Activated B cell treated with CpG ODN at 0.5 μM for 24 hours (primary cell): Measurements from ENCODE around the gene ADH7. TPM values are rescaled to one million over a fixed set of nuclear protein-coding genes. Genes with fewer than 3 reads are reported as not detected.

Experiments
- ATAC-seq: fragments of 200-7000 bp; cut with Tn5 transposase; one replicate; pipeline ENCODE4 v1.10.0; 2021; ENCODE audit warnings: low read depth, mild to moderate bottlenecking, moderate library complexity
- CTCF ChIA-PET: fragments of 350-600 bp; sonication (Branson Sonifier 250); formaldehyde crosslinking; loops from one replicate; lab custom pipeline; 2021; ENCODE audit warnings: antibody characterized with exemption; lab: Charles Lee
- POLR2A ChIA-PET: fragments of 350-600 bp; sonication (Branson Sonifier 250); formaldehyde crosslinking; loops from one replicate; lab custom pipeline; 2021; ENCODE audit warnings: antibody characterized with exemption; lab: Charles Lee
- DNase-seq: peaks from one replicate; pipeline ENCODE4 v3.0.0; 2022
- H3K27ac Mint-ChIP-seq: one replicate; pipeline ENCODE4 v1.8.0; 2020; ENCODE audit warnings: mixed read lengths
- H3K27me3 Mint-ChIP-seq: one replicate; pipeline ENCODE4 v1.8.0; 2021; ENCODE audit warnings: mixed read lengths
- H3K36me3 Mint-ChIP-seq: one replicate; pipeline ENCODE4 v1.8.0; 2021; ENCODE audit warnings: low read depth, mixed read lengths
- H3K4me1 Mint-ChIP-seq: one replicate; pipeline ENCODE4 v1.8.0; 2021; ENCODE audit warnings: mixed read lengths
- H3K4me3 Mint-ChIP-seq: one replicate; pipeline ENCODE4 v1.8.0; 2020; ENCODE audit warnings: mild to moderate bottlenecking, mixed read lengths
- H3K9me3 Mint-ChIP-seq: one replicate; pipeline ENCODE4 v1.8.0; 2020; ENCODE audit warnings: mixed read lengths
- CTCF ChIP-seq: fragments of 200-600 bp; IDR thresholded peaks from one replicate; pipeline ENCODE4 v1.8.0; 2022; ENCODE audit warnings: antibody characterized with exemption, mild to moderate bottlenecking
- intact Hi-C: fragments of 100-400 bp; cut with micrococcal nuclease; formaldehyde crosslinking; loops from one replicate; pipeline ENCODE4 v1.15.1; 2024
- total RNA-seq: library from RNA; stranded (reverse); gene quantifications from 2 replicates; pipeline ENCODE4 v1.2.3, GENCODE V29; 2022

ADH7 gene
- total RNA-seq, 1 donor from 2014 or later = not detected

- Mint-ChIP-seq H3K4me3 (no peak overlapping the region), H3K4me1 (no peaks in the 10 kb centered on the region), H3K36me3 (no peaks in the 10 kb centered on the region), H3K27me3 (peaks cover 5% of the 10 kb centered on the region), H3K9me3 (no peaks in the 10 kb centered on the region), H3K27ac (no peak overlapping the region)
- DNase-seq (no peak), ATAC-seq (no peak)
- intact Hi-C loops = no loop called here
- CTCF ChIA-PET = no interaction called here
- no peak for TF ChIP-seq CTCF
- POLR2A ChIA-PET = no interaction called here
These were observed 24.5 kb upstream of the ADH7 start for GRCh38 chr4:99459546-99460042.

- Mint-ChIP-seq H3K27me3 (peaks cover 4% of the 10 kb centered on the region), H3K4me1 (no peaks in the 10 kb centered on the region), H3K4me3 (no peak overlapping the region), H3K9me3 (no peaks in the 10 kb centered on the region), H3K27ac (no peak overlapping the region), H3K36me3 (no peaks in the 10 kb centered on the region)
- CTCF ChIA-PET = no interaction called here
- TF ChIP-seq CTCF = no peak
- DNase-seq (no peak), ATAC-seq (no peak)
- intact Hi-C loops = no loop called here
- POLR2A ChIA-PET = no interaction called here
These were observed 23.8 kb upstream of the ADH7 start for GRCh38 chr4:99458911-99459447.

- intact Hi-C loops = no loop called here
- ATAC-seq = no peak
- Mint-ChIP-seq H3K4me3 (no peak overlapping the region), H3K27me3 (peaks cover 4% of the 10 kb centered on the region), H3K36me3 (no peaks in the 10 kb centered on the region), H3K27ac (no peak overlapping the region), H3K9me3 (peaks cover 6% of the 10 kb centered on the region), H3K4me1 (no peaks in the 10 kb centered on the region)
- TF ChIP-seq CTCF = no peak
- CTCF ChIA-PET = no interaction called here
- POLR2A ChIA-PET = no interaction called here
- DNase-seq = no peak
These were observed 22.5 kb upstream of the ADH7 start for GRCh38 chr4:99457676-99458075.

GRCh38 chr4:99457270-99457669 is 22.1 kb upstream of the ADH7 start:
- Mint-ChIP-seq H3K9me3 (peaks cover 10% of the 10 kb centered on the region), H3K27me3 (peaks cover 4% of the 10 kb centered on the region), H3K27ac (no peak overlapping the region), H3K36me3 (no peaks in the 10 kb centered on the region), H3K4me3 (no peak overlapping the region), H3K4me1 (no peaks in the 10 kb centered on the region)
- ChIA-PET CTCF (no interaction called here), POLR2A (no interaction called here)
- DNase-seq = no peak
- intact Hi-C loops = no loop called here
- no peak for TF ChIP-seq CTCF
- no peak for ATAC-seq

- H3K36me3 Mint-ChIP-seq = no peaks in the 10 kb centered on the region
- peaks cover 6% of the 10 kb centered on the region for H3K27me3 Mint-ChIP-seq
- H3K27ac Mint-ChIP-seq = no peak overlapping the region
- POLR2A ChIA-PET = no interaction called here
- H3K4me1 Mint-ChIP-seq = no peaks in the 10 kb centered on the region
- CTCF ChIA-PET = no interaction called here
- H3K4me3 Mint-ChIP-seq = no peak overlapping the region
- no peak for ATAC-seq
- no peak for DNase-seq
- TF ChIP-seq CTCF = no peak
- peaks cover 23% of the 10 kb centered on the region for H3K9me3 Mint-ChIP-seq
- intact Hi-C loops = no loop called here
These were observed 12.4 kb upstream of the ADH7 start for GRCh38 chr4:99447513-99447912.
